MCF 10A (cell line): ENCODE data around the gene TCERG1L. TPM values are rescaled to one million over a fixed set of nuclear protein-coding genes. Genes with fewer than 3 reads are reported as not detected.

Experiments
- BruUV-seq: library from RNA; stranded (reverse); fragments of 400-500 nt; replicated peaks from 2 replicates; lab custom pipeline; 2021; lab: Mats Ljungman, UMichigan
- CTCF ChIA-PET: fragments of 300-600 bp; sonication (Branson Sonifier 250); formaldehyde crosslinking; extraction: SDS; loops from one replicate; lab custom pipeline; 2021; ENCODE audit warnings: antibody characterized with exemption, inconsistent platforms; lab: Yijun Ruan, JAX
- POLR2A ChIA-PET: fragments of 300-600, 350-650 bp; sonication (Branson Sonifier 250); formaldehyde crosslinking; extraction: SDS; loops from one replicate; lab custom pipeline; 2020; ENCODE audit warnings: antibody characterized with exemption, inconsistent platforms; lab: Yijun Ruan, JAX
- DNase-seq: peaks from one replicate; pipeline ENCODE4 v3.0.0-alpha.2; 2018; ENCODE audit not compliant: unreplicated experiment
- H3K27ac Mint-ChIP-seq: one replicate; pipeline ENCODE4 v1.8.0; 2022; ENCODE audit warnings: mild to moderate bottlenecking, low read depth, mixed read lengths; ENCODE audit not compliant: unreplicated experiment
- H3K27me3 Mint-ChIP-seq: one replicate; pipeline ENCODE4 v1.8.0; 2022; ENCODE audit warnings: mixed read lengths; ENCODE audit not compliant: insufficient read depth, unreplicated experiment
- H3K36me3 Mint-ChIP-seq: one replicate; pipeline ENCODE4 v1.8.0; 2022; ENCODE audit warnings: mild to moderate bottlenecking, moderate library complexity, mixed read lengths; ENCODE audit not compliant: insufficient read depth, unreplicated experiment
- H3K4me1 Mint-ChIP-seq: one replicate; pipeline ENCODE4 v1.8.0; 2022; ENCODE audit warnings: mixed read lengths; ENCODE audit not compliant: insufficient read depth, unreplicated experiment
- H3K4me3 Mint-ChIP-seq: one replicate; pipeline ENCODE4 v1.8.0; 2022; ENCODE audit warnings: mild to moderate bottlenecking, moderate library complexity, mixed read lengths; ENCODE audit not compliant: unreplicated experiment
- H3K9me3 Mint-ChIP-seq: one replicate; pipeline ENCODE4 v1.8.0; 2022; ENCODE audit warnings: mixed read lengths; ENCODE audit not compliant: unreplicated experiment
- intact Hi-C: fragments of 100-400 bp; cut with micrococcal nuclease; formaldehyde crosslinking; loops from 2 replicates; pipeline ENCODE4 v1.14.1; 2022
- total RNA-seq: library from RNA; stranded (reverse); gene quantifications from 2 replicates; pipeline ENCODE4 v1.2.3, GENCODE V29; 2022
- TF ChIP-seq, protein P1 (sequence below): fragments of 200-600 bp; IDR thresholded peaks from one replicate; pipeline ENCODE4 v1.8.0; 2022; ENCODE audit warnings: antibody characterized with exemption, mild to moderate bottlenecking; ENCODE audit not compliant: unreplicated experiment

TCERG1L gene
- total RNA-seq, 1 experiment from 2014 or later, result not detected

GRCh38 chr10:131231965-131232541 lies 79.5 kb downstream of the TCERG1L start:
- POLR2A ChIA-PET, result no interaction called here
- H3K4me1 Mint-ChIP-seq, result no peaks in the 10 kb centered on the region

DNA sequence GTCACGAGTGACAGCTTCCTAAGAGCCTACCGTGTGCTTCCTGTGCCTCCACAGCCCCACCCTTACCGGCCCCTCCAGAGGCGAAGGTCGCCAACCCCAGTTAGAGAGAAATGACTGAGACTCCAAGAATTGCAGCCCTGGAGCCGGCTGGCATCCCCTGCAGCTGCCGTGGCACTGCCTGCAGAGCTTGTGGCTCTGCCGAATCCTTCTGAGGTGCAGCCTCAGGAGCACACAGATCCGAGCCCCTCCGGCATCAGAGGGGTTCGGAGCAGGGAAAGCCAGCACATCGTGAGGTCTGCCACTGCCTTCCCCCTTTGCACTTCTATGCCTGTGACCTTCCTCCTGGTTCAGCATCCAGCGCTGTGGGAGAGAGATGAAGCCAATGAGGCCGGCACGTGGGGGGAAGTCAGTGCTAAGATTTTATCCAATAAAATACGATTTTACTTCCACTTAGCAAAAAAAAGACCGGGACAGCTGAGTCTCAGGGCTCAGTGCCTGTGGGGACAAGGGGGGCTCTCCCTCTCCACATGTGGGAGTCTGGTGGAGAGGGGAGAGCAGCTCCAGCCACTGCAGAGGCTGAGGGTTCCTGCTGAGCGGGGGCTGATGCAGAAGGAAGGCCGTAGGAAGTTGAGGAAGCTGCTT lies 80.1 kb downstream of the TCERG1L start:
- H3K9me3 Mint-ChIP-seq, result peaks cover 5% of the 10 kb centered on the region
- H3K36me3 Mint-ChIP-seq, result no peaks in the 10 kb centered on the region
- no peaks in the 10 kb centered on the region for H3K27me3 Mint-ChIP-seq
- no TSS peak for BruUV-seq
- H3K4me3 Mint-ChIP-seq, result no peak overlapping the region
- ChIA-PET CTCF (interaction anchor here (0.7 to 0.8 kb wide), 3 partner anchors 11 to 1491 kb away, joined by 3 read pairs; no protein-coding TSS in a partner anchor), POLR2A (no interaction called here)
- DNase-seq, result no peak
- no peak overlapping the region for H3K27ac Mint-ChIP-seq
- intact Hi-C loops, result no loop called here
- no peaks in the 10 kb centered on the region for H3K4me1 Mint-ChIP-seq
- TF ChIP-seq, protein P1, sequence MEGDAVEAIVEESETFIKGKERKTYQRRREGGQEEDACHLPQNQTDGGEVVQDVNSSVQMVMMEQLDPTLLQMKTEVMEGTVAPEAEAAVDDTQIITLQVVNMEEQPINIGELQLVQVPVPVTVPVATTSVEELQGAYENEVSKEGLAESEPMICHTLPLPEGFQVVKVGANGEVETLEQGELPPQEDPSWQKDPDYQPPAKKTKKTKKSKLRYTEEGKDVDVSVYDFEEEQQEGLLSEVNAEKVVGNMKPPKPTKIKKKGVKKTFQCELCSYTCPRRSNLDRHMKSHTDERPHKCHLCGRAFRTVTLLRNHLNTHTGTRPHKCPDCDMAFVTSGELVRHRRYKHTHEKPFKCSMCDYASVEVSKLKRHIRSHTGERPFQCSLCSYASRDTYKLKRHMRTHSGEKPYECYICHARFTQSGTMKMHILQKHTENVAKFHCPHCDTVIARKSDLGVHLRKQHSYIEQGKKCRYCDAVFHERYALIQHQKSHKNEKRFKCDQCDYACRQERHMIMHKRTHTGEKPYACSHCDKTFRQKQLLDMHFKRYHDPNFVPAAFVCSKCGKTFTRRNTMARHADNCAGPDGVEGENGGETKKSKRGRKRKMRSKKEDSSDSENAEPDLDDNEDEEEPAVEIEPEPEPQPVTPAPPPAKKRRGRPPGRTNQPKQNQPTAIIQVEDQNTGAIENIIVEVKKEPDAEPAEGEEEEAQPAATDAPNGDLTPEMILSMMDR, result no peak

More at GRCh38 chr10:131231965-131232541, 79.5 kb downstream of the TCERG1L start:
- intact Hi-C loops, result no loop called here
- Mint-ChIP-seq H3K27ac (no peak overlapping the region), H3K9me3 (peaks cover 5% of the 10 kb centered on the region), H3K4me3 (no peak overlapping the region), H3K27me3 (no peaks in the 10 kb centered on the region), H3K36me3 (no peaks in the 10 kb centered on the region)
- CTCF ChIA-PET, result interaction anchor here (0.7 to 0.8 kb wide), 2 partner anchors 11 to 1491 kb away, joined by 3 read pairs; no protein-coding TSS in a partner anchor
- no peak for DNase-seq
- no TSS peak for BruUV-seq
- TF ChIP-seq, protein P1, result no peak

- TF ChIP-seq, protein P1, result no peak
- no peaks in the 10 kb centered on the region for H3K36me3 Mint-ChIP-seq
- no peak overlapping the region for H3K27ac Mint-ChIP-seq
- ChIA-PET CTCF (interaction anchor here (0.7 to 0.8 kb wide), 2 partner anchors 12 to 363 kb away, joined by 3 read pairs; no protein-coding TSS in a partner anchor), POLR2A (no interaction called here)
- BruUV-seq, result no TSS peak
- intact Hi-C loops, result no loop called here
- no peak for DNase-seq
- peaks cover 5% of the 10 kb centered on the region for H3K9me3 Mint-ChIP-seq
- no peak overlapping the region for H3K4me3 Mint-ChIP-seq
- no peaks in the 10 kb centered on the region for H3K4me1 Mint-ChIP-seq
- H3K27me3 Mint-ChIP-seq, result no peaks in the 10 kb centered on the region
Observed at GRCh38 chr10:131230641-131231322, 80.7 kb downstream of the TCERG1L start.

DNA sequence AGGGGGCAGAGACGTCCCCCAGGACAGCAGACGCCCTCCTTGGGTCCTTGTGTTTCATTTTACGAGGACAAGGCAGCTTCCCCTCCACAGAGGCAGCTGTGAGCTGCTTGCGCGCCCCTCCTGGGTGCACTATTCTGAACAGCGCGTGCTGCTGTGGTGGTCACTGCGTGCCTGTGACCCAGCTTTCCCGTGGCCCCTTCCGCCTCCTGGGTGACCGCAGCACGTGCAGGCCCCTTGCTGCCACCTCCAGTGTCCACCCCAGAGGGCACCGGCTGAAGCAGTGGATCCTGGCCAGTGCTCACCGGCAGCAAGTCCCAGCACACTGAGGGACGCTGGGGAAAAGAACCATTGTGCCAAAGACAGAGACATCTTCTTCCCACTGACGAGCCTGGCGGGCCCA lies 81.4 kb downstream of the TCERG1L start:
- H3K27ac Mint-ChIP-seq, result no peak overlapping the region
- no peaks in the 10 kb centered on the region for H3K4me1 Mint-ChIP-seq
- intact Hi-C loops, result no loop called here
- TF ChIP-seq, protein P1, result no peak
- POLR2A ChIA-PET, result no interaction called here
- no peaks in the 10 kb centered on the region for H3K27me3 Mint-ChIP-seq
- CTCF ChIA-PET, result interaction anchor here (0.7 kb wide), 1 partner anchor 541 kb away, joined by 3 read pairs; no protein-coding TSS in a partner anchor
- no peak for DNase-seq
- H3K4me3 Mint-ChIP-seq, result no peak overlapping the region
- BruUV-seq, result no TSS peak
- H3K36me3 Mint-ChIP-seq, result no peaks in the 10 kb centered on the region
- peaks cover 5% of the 10 kb centered on the region for H3K9me3 Mint-ChIP-seq
